ENCODE measurements around the gene C1orf159.

DNA sequence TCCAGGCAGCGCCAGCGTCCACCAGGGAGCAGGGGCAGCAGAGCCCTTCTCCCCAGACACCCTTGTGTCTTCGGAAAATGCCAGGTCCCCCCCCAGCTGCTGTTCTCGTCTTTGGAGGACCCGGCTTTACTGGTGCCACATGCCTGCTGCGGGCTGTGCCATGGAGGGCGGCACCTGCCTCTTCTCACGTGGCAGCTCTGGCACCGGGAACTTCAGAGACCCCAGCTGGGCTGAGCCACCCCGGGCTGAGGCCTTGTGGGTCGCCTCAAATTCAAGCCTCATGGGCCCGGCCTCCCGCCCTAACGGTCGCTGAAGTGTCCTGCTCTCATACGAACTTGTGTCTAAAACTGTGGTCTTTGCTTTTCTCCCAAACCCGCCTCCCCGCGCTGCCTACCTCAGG lies 27.0 kb upstream of the C1orf159 start:
- TF ChIP-seq POLR2A (IDR thresholded peaks at IDR 0.05) (no peak), EP300 (IDR thresholded peaks at IDR 0.05) (no peak), POLR2AphosphoS5 (IDR thresholded peaks at IDR 0.05) (no peak)
- TF ChIP-seq, protein P1, sequence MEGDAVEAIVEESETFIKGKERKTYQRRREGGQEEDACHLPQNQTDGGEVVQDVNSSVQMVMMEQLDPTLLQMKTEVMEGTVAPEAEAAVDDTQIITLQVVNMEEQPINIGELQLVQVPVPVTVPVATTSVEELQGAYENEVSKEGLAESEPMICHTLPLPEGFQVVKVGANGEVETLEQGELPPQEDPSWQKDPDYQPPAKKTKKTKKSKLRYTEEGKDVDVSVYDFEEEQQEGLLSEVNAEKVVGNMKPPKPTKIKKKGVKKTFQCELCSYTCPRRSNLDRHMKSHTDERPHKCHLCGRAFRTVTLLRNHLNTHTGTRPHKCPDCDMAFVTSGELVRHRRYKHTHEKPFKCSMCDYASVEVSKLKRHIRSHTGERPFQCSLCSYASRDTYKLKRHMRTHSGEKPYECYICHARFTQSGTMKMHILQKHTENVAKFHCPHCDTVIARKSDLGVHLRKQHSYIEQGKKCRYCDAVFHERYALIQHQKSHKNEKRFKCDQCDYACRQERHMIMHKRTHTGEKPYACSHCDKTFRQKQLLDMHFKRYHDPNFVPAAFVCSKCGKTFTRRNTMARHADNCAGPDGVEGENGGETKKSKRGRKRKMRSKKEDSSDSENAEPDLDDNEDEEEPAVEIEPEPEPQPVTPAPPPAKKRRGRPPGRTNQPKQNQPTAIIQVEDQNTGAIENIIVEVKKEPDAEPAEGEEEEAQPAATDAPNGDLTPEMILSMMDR (IDR thresholded peaks at IDR 0.05), result no peak
